PFSK-1 (cell line): Measurements from ENCODE around the gene GMDS.

Experiments used
- POLR2AphosphoS5 ChIP-seq: IDR thresholded peaks from 2 replicates; pipeline ENCODE4 v1.6.1; 2012; ENCODE audit warnings: low read depth, mild to moderate bottlenecking, control low read depth, low read length, moderate library complexity
- SIN3A ChIP-seq: IDR thresholded peaks from 2 replicates; pipeline ENCODE4 v1.6.1; 2012; ENCODE audit warnings: mild to moderate bottlenecking, low read length, moderate library complexity, borderline replicate concordance; ENCODE audit not compliant: insufficient read depth
- TAF1 ChIP-seq: IDR thresholded peaks from 2 replicates; pipeline ENCODE4 v1.6.1; 2012; ENCODE audit warnings: low read length, control low read depth, borderline replicate concordance; ENCODE audit not compliant: insufficient read depth

- TF ChIP-seq POLR2AphosphoS5: no peak
- TF ChIP-seq SIN3A: no peak
- TF ChIP-seq TAF1: no peak
These were observed 136.6 kb downstream of the GMDS start for GRCh38 chr6:2108700-2109306.
